ENCODE data around the gene FBXL17. TPM values are rescaled to one million over a fixed set of nuclear protein-coding genes. Genes with fewer than 3 reads are reported as not detected.

The FBXL17 gene
- total and polyA plus RNA-seq, 12 donors, result 5.9 to 47.4 (median 41.1) TPM

DNA sequence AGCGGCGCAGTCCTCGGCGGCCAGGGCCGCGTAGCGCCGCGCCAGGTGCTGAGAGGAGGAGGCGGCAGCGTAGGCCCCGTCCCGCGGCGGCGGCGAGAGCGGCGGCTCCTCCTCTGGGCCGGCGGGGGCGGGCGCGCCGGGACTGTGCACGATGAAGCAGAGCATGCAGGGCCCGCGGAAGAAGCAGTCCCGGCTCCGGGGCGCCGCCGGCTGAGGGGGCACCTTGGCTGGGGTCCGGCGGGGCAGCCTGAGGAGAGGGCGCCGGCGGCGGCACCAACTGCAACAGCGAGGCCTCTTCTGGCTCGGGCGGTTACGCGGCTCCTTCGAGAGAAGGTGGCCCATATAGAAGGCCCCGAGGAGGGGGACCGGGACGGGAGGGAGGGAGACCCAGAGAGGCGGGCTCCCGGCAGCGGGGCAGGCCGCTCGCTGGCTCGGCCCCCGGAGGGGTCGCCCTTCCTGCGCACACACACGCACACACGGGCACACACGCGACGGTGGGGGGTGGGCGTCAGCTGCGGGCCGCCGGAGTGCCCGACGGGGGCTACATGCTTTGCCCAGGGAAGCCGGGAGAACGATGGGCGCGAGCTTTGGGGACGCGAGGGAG, 446 bp downstream of the FBXL17 start:
- intact Hi-C loops (cut with DNase I), result no loop called here
- peak; percentile 40 to 87 (median 71) for ATAC-seq

GRCh38 chr5:108380531-108381349, 1.2 kb downstream of the FBXL17 start:
- Histone ChIP-seq H3K4me1 (peaks cover 0 to 41% (median 25%) of the 10 kb centered on the region in 9 donors), H3K27me3 (no peaks in the 10 kb centered on the region), H3K4me3 (peak overlapping the region; percentile 84 to 99 (median 92)), H3K36me3 (no peaks in the 10 kb centered on the region), H3K9me3 (peaks cover 0 to 17% (median 6%) of the 10 kb centered on the region in 11 donors), H3K27ac (peak overlapping the region; percentile 91 to 100 (median 100))
- ATAC-seq (peak; percentile 10 to 45 (median 30)), DNase-seq (peak; percentile 60 to 72)
- TF ChIP-seq, protein P1, sequence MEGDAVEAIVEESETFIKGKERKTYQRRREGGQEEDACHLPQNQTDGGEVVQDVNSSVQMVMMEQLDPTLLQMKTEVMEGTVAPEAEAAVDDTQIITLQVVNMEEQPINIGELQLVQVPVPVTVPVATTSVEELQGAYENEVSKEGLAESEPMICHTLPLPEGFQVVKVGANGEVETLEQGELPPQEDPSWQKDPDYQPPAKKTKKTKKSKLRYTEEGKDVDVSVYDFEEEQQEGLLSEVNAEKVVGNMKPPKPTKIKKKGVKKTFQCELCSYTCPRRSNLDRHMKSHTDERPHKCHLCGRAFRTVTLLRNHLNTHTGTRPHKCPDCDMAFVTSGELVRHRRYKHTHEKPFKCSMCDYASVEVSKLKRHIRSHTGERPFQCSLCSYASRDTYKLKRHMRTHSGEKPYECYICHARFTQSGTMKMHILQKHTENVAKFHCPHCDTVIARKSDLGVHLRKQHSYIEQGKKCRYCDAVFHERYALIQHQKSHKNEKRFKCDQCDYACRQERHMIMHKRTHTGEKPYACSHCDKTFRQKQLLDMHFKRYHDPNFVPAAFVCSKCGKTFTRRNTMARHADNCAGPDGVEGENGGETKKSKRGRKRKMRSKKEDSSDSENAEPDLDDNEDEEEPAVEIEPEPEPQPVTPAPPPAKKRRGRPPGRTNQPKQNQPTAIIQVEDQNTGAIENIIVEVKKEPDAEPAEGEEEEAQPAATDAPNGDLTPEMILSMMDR (IDR thresholded peaks at IDR 0.05), result no peak
- intact Hi-C loops (cut with DNase I), result no loop called here
- WGBS, 2 donors, result 0 to 1% methylated on average over 37 to 85 of the region's 85 CpGs

More for the DNA sequence above, 446 bp downstream of the FBXL17 start:
- Histone ChIP-seq H3K9me3 (peaks cover 0 to 10% (median 0%) of the 10 kb centered on the region in 11 donors), H3K36me3 (no peaks in the 10 kb centered on the region), H3K4me3 (peak overlapping the region; percentile 84 to 99 (median 92)), H3K27ac (peak overlapping the region; percentile 91 to 100 (median 100)), H3K4me1 (peaks cover 0 to 41% (median 25%) of the 10 kb centered on the region in 9 donors), H3K27me3 (no peaks in the 10 kb centered on the region)
- TF ChIP-seq, protein P1 (IDR thresholded peaks at IDR 0.05), result no peak
- WGBS, 2 donors, result 0% methylated on average over 58 to 74 of the region's 74 CpGs
- peak; percentile 66 to 85 for DNase-seq

DNA sequence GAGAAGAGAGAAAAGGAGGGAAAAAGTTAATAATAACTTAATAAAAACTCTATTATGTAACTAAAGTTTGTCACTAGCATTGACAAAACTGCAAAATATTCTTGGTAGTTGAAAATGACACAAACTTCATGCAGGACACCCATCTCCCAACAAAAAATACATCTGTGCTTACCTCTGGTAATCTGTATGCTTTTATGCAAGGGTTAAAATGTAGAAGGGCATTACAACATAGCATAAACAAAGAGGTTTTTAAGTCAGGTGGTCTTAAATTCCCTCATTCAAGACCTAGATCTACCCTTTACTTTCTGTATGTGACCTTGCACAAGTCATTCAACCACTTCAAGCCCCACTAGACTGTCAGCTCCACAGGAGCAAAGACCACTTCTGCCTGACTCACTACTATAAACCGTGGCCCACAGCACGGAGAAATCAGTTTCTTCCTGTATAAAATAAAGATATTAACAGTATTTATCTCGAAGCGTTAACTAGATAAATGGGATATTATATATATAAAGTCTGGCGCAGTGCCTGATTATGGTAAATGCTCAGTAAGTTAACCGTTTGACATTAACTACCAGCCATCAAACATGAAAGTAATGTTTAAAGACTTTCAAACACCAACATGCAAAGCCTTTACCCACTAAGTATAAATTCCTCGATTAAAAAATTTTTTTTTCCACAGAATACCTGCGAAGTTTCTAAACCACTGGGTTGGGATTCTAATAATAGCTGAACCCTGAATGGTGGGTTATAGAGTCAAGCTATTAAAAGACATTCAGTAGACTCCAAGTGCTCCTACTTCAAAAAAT, 2.0 kb downstream of the FBXL17 start:
- TF ChIP-seq, protein P1 (IDR thresholded peaks at IDR 0.05), result no peak
- peaks cover 0 to 24% (median 11%) of the 10 kb centered on the region in 11 donors for H3K9me3 ChIP-seq
- H3K4me1 ChIP-seq, result peaks cover 0 to 41% (median 25%) of the 10 kb centered on the region in 9 donors
- WGBS, 2 donors, result 9 to 11% methylated on average over 8 of the region's 8 CpGs
- DNase-seq, result no peak
- no peak for ATAC-seq
- no peaks in the 10 kb centered on the region for H3K36me3 ChIP-seq
- intact Hi-C loops (cut with DNase I), result no loop called here
- peak overlapping the region; percentile 91 to 100 (median 100) for H3K27ac ChIP-seq
- H3K4me3 ChIP-seq, result peak overlapping the region; percentile 84 to 99 (median 92)
- H3K27me3 ChIP-seq, result no peaks in the 10 kb centered on the region

DNA sequence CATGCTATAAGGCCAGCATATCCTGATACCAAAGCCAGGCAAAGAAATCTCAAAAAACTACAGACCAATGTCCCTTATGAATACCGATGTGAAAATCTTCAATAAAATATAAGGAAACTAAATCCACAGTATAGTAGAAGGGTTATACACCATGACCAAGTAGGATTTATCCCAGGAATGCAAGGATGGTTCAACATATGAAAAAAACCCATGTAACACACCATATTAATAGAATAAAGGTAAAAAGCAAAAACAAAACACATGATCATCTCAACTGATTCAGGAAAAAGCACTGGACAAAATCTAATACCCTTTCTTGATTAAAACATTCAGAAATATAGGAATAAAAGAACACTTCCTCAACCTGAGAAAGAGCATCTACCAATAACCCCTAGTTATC, 6.1 kb downstream of the FBXL17 start:
- Histone ChIP-seq H3K27me3 (no peaks in the 10 kb centered on the region), H3K9me3 (peaks cover 0 to 57% (median 26%) of the 10 kb centered on the region in 11 donors), H3K4me1 (peaks cover 0 to 41% (median 15%) of the 10 kb centered on the region in 9 donors), H3K4me3 (no peak overlapping the region), H3K36me3 (peaks cover 0 to 6% (median 0%) of the 10 kb centered on the region in 9 donors), H3K27ac (no peak overlapping the region)
- TF ChIP-seq, protein P1 (IDR thresholded peaks at IDR 0.05), result no peak
- WGBS, 2 donors, result 95 to 100% methylated on average over 1 of the region's 1 CpG
- no peak for DNase-seq
- intact Hi-C loops (cut with DNase I), result no loop called here
- no peak for ATAC-seq

All from heart right ventricle (tissue), 16 donors.